BLaER1 (cell line): ENCODE measurements around the gene NBEAL2.

Experiments
- H3K27ac ChIP-seq: shearing (Covaris generic); formaldehyde crosslinking; 2 replicates; pipeline ENCODE4 v1.8.1; 2022
- H3K27me3 ChIP-seq: shearing (Covaris generic); formaldehyde crosslinking; 2 replicates; pipeline ENCODE4 v1.8.1; 2022
- H3K36me3 ChIP-seq: shearing (Covaris generic); formaldehyde crosslinking; 2 replicates; pipeline ENCODE4 v1.8.1; 2022
- H3K4me1 ChIP-seq: shearing (Covaris generic); formaldehyde crosslinking; 2 replicates; pipeline ENCODE4 v1.8.1; 2022
- H3K4me2 ChIP-seq: shearing (Covaris generic); formaldehyde crosslinking; 2 replicates; pipeline ENCODE4 v1.8.1; 2022
- H3K4me3 ChIP-seq: shearing (Covaris generic); formaldehyde crosslinking; 2 replicates; pipeline ENCODE4 v1.8.1; 2022
- H3K9ac ChIP-seq: shearing (Covaris generic); formaldehyde crosslinking; 2 replicates; pipeline ENCODE4 v1.8.1; 2022
- H3K9me3 ChIP-seq: shearing (Covaris generic); formaldehyde crosslinking; 2 replicates; pipeline ENCODE4 v1.8.1; 2022
- H4K20me1 ChIP-seq: shearing (Covaris generic); formaldehyde crosslinking; 2 replicates; pipeline ENCODE4 v1.8.1; 2022
- Cebpa-rat ChIP-seq: shearing (Covaris generic); IDR thresholded peaks from 2 replicates; pipeline ENCODE4 v1.8.1; 2022

Gene NBEAL2

GRCh38 chr3:47008851-47009224 is 29.4 kb downstream of the NBEAL2 start:
- no peak for TF ChIP-seq Cebpa-rat
- Histone ChIP-seq H3K4me1 (peaks cover 72% of the 10 kb centered on the region), H3K9ac (no peak overlapping the region; the same call in 1 of the 2 replicates), H3K36me3 (peaks cover 65% of the 10 kb centered on the region), H3K27me3 (no peaks in the 10 kb centered on the region), H4K20me1 (no peaks in the 10 kb centered on the region), H3K9me3 (no peaks in the 10 kb centered on the region), H3K4me2 (peak overlapping the region; percentile 91), H3K27ac (peak overlapping the region; percentile 95; the same call in 1 of the 2 replicates), H3K4me3 (peak overlapping the region; percentile 63)

- Histone ChIP-seq H3K27ac (peak overlapping the region; percentile 95), H3K27me3 (no peaks in the 10 kb centered on the region), H3K9ac (peak overlapping the region; percentile 82), H3K9me3 (no peaks in the 10 kb centered on the region), H3K4me3 (peak overlapping the region; percentile 63), H3K36me3 (peaks cover 65% of the 10 kb centered on the region), H4K20me1 (no peaks in the 10 kb centered on the region), H3K4me2 (peak overlapping the region; percentile 91), H3K4me1 (peaks cover 78% of the 10 kb centered on the region)
- TF ChIP-seq Cebpa-rat: no peak
Measured at GRCh38 chr3:47009225-47010110, 30.0 kb downstream of the NBEAL2 start.

- H3K27me3 ChIP-seq: no peaks in the 10 kb centered on the region
- H3K36me3 ChIP-seq: peaks cover 60% of the 10 kb centered on the region
- H3K27ac ChIP-seq: peak overlapping the region; percentile 95
- TF ChIP-seq Cebpa-rat: no peak
- no peaks in the 10 kb centered on the region for H3K9me3 ChIP-seq
- H3K4me1 ChIP-seq: peaks cover 85% of the 10 kb centered on the region
- H4K20me1 ChIP-seq: no peaks in the 10 kb centered on the region
- H3K4me2 ChIP-seq: peak overlapping the region; percentile 91
- H3K4me3 ChIP-seq: peak overlapping the region; percentile 63
- peak overlapping the region; percentile 82 for H3K9ac ChIP-seq
Measured at GRCh38 chr3:47010111-47010712, 30.7 kb downstream of the NBEAL2 start.

- no peak for TF ChIP-seq Cebpa-rat
- H3K4me3 ChIP-seq: no peak overlapping the region
- H3K27me3 ChIP-seq: no peaks in the 10 kb centered on the region
- H3K9me3 ChIP-seq: no peaks in the 10 kb centered on the region
- peak overlapping the region; percentile 82; the same call in 1 of the 2 replicates for H3K9ac ChIP-seq
- H3K27ac ChIP-seq: peak overlapping the region; percentile 95
- H3K36me3 ChIP-seq: peaks cover 53% of the 10 kb centered on the region
- peak overlapping the region; percentile 91 for H3K4me2 ChIP-seq
- H3K4me1 ChIP-seq: peaks cover 92% of the 10 kb centered on the region
- H4K20me1 ChIP-seq: no peaks in the 10 kb centered on the region
Measured at GRCh38 chr3:47010910-47011309, 31.4 kb downstream of the NBEAL2 start.

- no peaks in the 10 kb centered on the region for H3K9me3 ChIP-seq
- no peaks in the 10 kb centered on the region for H4K20me1 ChIP-seq
- no peak overlapping the region for H3K4me3 ChIP-seq
- no peaks in the 10 kb centered on the region for H3K27me3 ChIP-seq
- peak overlapping the region; percentile 91 for H3K4me2 ChIP-seq
- H3K27ac ChIP-seq: peak overlapping the region; percentile 95
- H3K4me1 ChIP-seq: peaks cover 96% of the 10 kb centered on the region
- peaks cover 51% of the 10 kb centered on the region for H3K36me3 ChIP-seq
- no peak for TF ChIP-seq Cebpa-rat
- 0 out of 2 replicates have a peak overlapping the region, but pooled peaks have one; percentile 15 for H3K9ac ChIP-seq
Measured at GRCh38 chr3:47011371-47011770, 31.9 kb downstream of the NBEAL2 start.

GRCh38 chr3:47012342-47013230 is 33.1 kb downstream of the NBEAL2 start:
- peaks cover 97% of the 10 kb centered on the region for H3K4me1 ChIP-seq
- H3K27ac ChIP-seq: peak overlapping the region; percentile 95
- H3K4me2 ChIP-seq: peak overlapping the region; percentile 91
- no peak overlapping the region for H3K4me3 ChIP-seq
- TF ChIP-seq Cebpa-rat: no peak
- peak overlapping the region; percentile 43; the same call in 1 of the 2 replicates for H3K9ac ChIP-seq
- peaks cover 39% of the 10 kb centered on the region for H3K36me3 ChIP-seq
- H3K27me3 ChIP-seq: no peaks in the 10 kb centered on the region
- no peaks in the 10 kb centered on the region for H4K20me1 ChIP-seq
- no peaks in the 10 kb centered on the region for H3K9me3 ChIP-seq

- no peaks in the 10 kb centered on the region for H3K9me3 ChIP-seq
- peaks cover 97% of the 10 kb centered on the region for H3K4me1 ChIP-seq
- no peaks in the 10 kb centered on the region for H3K27me3 ChIP-seq
- 0 out of 2 replicates have a peak overlapping the region, but pooled peaks have one; percentile 91 for H3K4me2 ChIP-seq
- peaks cover 35% of the 10 kb centered on the region for H3K36me3 ChIP-seq
- H3K27ac ChIP-seq: peak overlapping the region; percentile 95
- no peak overlapping the region for H3K9ac ChIP-seq
- no peak overlapping the region for H3K4me3 ChIP-seq
- TF ChIP-seq Cebpa-rat: no peak
- H4K20me1 ChIP-seq: no peaks in the 10 kb centered on the region
Measured at GRCh38 chr3:47013231-47013630, 33.8 kb downstream of the NBEAL2 start.

GRCh38 chr3:47014036-47014435 is 34.6 kb downstream of the NBEAL2 start:
- no peaks in the 10 kb centered on the region for H3K27me3 ChIP-seq

GRCh38 chr3:47015151-47015550 is 35.7 kb downstream of the NBEAL2 start:
- H3K4me3 ChIP-seq: no peak overlapping the region
- H3K9ac ChIP-seq: peak overlapping the region; percentile 33; the same call in 1 of the 2 replicates
- peak overlapping the region; percentile 82 for H3K4me2 ChIP-seq
- H4K20me1 ChIP-seq: no peaks in the 10 kb centered on the region
- peaks cover 49% of the 10 kb centered on the region for H3K36me3 ChIP-seq
- H3K27ac ChIP-seq: peak overlapping the region; percentile 95
- H3K27me3 ChIP-seq: no peaks in the 10 kb centered on the region
- peaks cover 100% of the 10 kb centered on the region for H3K4me1 ChIP-seq
- TF ChIP-seq Cebpa-rat: no peak
- H3K9me3 ChIP-seq: no peaks in the 10 kb centered on the region

More at GRCh38 chr3:47014036-47014435, 34.6 kb downstream of the NBEAL2 start:
- Histone ChIP-seq H3K9me3 (no peaks in the 10 kb centered on the region), H3K36me3 (peaks cover 37% of the 10 kb centered on the region), H3K4me2 (0 out of 2 replicates have a peak overlapping the region, but pooled peaks have one; percentile 82), H3K9ac (no peak overlapping the region), H3K4me3 (no peak overlapping the region), H4K20me1 (no peaks in the 10 kb centered on the region), H3K4me1 (peaks cover 97% of the 10 kb centered on the region), H3K27ac (peak overlapping the region; percentile 95)
- TF ChIP-seq Cebpa-rat: no peak
